ENCODE measurements around the gene TSPAN16.

Gene TSPAN16

DNA sequence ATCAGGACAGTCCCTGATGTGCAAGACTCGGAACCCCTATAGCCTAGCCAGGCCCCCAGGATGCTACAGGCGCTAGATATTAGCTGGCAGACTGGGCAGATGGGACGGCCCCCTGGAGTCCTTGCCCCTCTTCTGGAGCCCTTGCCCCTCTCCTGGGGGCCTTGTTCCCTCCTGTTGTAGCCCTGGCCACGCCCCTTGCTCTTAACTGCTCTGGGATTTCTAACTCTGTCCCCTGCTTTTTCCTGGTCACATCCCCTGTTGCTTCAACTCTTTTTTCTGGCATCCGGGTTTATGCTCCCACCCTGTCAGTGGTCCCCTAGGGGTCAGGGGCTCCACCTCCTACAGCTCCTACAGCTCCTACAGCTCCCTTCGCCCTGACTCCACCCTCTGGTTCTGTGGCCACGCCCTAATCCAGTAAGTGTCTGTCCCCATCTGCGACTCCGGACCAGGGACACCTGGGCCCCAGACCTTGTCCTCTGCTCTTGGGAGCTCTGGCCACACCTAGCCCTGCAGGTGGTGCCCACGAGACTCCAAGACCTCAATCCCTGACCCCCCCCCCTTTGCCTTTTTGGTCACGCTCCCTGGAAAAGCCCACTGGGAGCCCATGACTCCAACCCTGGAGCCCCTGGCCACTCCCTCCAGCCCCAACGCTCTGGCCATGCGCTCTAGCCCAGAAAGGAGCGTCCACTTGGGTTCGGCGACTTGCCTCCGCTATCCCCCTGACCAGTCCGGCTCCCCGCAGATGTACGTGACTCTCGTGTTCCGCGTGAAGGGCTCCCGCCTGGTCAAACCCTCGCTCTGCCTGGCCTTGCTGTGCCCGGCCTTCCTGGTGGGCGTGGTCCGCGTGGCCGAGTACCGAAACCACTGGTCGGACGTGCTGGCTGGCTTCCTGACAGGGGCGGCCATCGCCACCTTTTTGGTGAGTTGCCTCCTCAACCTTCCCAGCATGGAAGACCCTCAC, 66.1 kb downstream of the TSPAN16 start:
- no peak overlapping the region for H3K27ac ChIP-seq (ENCODE audit: low read depth, low read length)
- H3K79me2 ChIP-seq (ENCODE audit: control insufficient read depth, low read length) = no peaks in the 10 kb centered on the region
- no peaks in the 10 kb centered on the region for H4K20me1 ChIP-seq (ENCODE audit: control insufficient read depth, insufficient read depth, low read depth, low read length)
- no peaks in the 10 kb centered on the region for H3K9me2 ChIP-seq (replicated peaks; ENCODE audit: control insufficient read depth, low read length)
- no peaks in the 10 kb centered on the region for H3K36me3 ChIP-seq (ENCODE audit: control insufficient read depth, low read length)
- no peaks in the 10 kb centered on the region for H3K27me3 ChIP-seq (ENCODE audit: control insufficient read depth, low read length)
- TF ChIP-seq, protein P1, sequence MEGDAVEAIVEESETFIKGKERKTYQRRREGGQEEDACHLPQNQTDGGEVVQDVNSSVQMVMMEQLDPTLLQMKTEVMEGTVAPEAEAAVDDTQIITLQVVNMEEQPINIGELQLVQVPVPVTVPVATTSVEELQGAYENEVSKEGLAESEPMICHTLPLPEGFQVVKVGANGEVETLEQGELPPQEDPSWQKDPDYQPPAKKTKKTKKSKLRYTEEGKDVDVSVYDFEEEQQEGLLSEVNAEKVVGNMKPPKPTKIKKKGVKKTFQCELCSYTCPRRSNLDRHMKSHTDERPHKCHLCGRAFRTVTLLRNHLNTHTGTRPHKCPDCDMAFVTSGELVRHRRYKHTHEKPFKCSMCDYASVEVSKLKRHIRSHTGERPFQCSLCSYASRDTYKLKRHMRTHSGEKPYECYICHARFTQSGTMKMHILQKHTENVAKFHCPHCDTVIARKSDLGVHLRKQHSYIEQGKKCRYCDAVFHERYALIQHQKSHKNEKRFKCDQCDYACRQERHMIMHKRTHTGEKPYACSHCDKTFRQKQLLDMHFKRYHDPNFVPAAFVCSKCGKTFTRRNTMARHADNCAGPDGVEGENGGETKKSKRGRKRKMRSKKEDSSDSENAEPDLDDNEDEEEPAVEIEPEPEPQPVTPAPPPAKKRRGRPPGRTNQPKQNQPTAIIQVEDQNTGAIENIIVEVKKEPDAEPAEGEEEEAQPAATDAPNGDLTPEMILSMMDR (IDR thresholded peaks at IDR 0.05; ENCODE audit: low read depth, low read length, poor library complexity, severe bottlenecking) = no peak
- no peak for TF ChIP-seq EZH2phosphoT487 (IDR thresholded peaks at IDR 0.05; ENCODE audit: borderline replicate concordance, low read length)
- no peaks in the 10 kb centered on the region for H3K4me1 ChIP-seq (ENCODE audit: control insufficient read depth, low read length)
- H3K4me3 ChIP-seq (ENCODE audit: low read length) = no peak overlapping the region
- H3K4me2 ChIP-seq (ENCODE audit: low read length) = no peak overlapping the region
- H3K9me3 ChIP-seq (ENCODE audit: control insufficient read depth, insufficient read depth, low read length) = no peaks in the 10 kb centered on the region
- no peaks in the 10 kb centered on the region for H3F3A ChIP-seq (ENCODE audit: control insufficient read depth, insufficient read depth)

DNA sequence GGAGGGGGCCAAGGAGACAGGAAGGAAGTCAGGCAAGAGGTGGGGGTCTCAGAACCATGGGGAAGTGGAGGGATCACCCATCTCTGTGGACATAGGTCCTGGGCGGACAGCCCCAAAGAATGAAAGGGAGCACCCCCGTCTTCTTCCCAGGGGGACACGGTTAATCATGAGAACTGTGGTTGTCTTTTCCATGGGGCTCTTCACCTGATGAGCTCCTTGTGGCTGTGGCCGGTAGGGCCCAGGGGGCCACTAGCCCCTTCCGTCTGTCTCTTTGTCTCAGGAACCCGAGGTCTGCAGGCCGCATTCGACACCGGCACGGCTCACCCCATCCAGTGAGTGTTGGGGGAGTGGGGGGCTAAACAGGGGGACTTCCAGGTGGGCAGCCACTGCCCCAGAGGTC, 67.9 kb downstream of the TSPAN16 start:
- H3K4me3 ChIP-seq (ENCODE audit: low read length) = no peak overlapping the region
- H3K27ac ChIP-seq (ENCODE audit: low read depth, low read length) = no peak overlapping the region
- no peaks in the 10 kb centered on the region for H3K9me2 ChIP-seq (replicated peaks; ENCODE audit: control insufficient read depth, low read length)
- no peak overlapping the region for H3K4me2 ChIP-seq (ENCODE audit: low read length)
- no peaks in the 10 kb centered on the region for H3K27me3 ChIP-seq (ENCODE audit: control insufficient read depth, low read length)
- TF ChIP-seq EZH2phosphoT487 (IDR thresholded peaks at IDR 0.05; ENCODE audit: borderline replicate concordance, low read length) = no peak
- TF ChIP-seq, protein P1 (IDR thresholded peaks at IDR 0.05; ENCODE audit: low read depth, low read length, poor library complexity, severe bottlenecking) = no peak
- H4K20me1 ChIP-seq (ENCODE audit: control insufficient read depth, insufficient read depth, low read depth, low read length) = no peaks in the 10 kb centered on the region
- no peaks in the 10 kb centered on the region for H3K79me2 ChIP-seq (ENCODE audit: control insufficient read depth, low read length)
- no peaks in the 10 kb centered on the region for H3K36me3 ChIP-seq (ENCODE audit: control insufficient read depth, low read length)
- H3K9me3 ChIP-seq (ENCODE audit: control insufficient read depth, insufficient read depth, low read length) = no peaks in the 10 kb centered on the region
- H3K4me1 ChIP-seq (ENCODE audit: control insufficient read depth, low read length) = no peaks in the 10 kb centered on the region
- no peaks in the 10 kb centered on the region for H3F3A ChIP-seq (ENCODE audit: control insufficient read depth, insufficient read depth)

DNA sequence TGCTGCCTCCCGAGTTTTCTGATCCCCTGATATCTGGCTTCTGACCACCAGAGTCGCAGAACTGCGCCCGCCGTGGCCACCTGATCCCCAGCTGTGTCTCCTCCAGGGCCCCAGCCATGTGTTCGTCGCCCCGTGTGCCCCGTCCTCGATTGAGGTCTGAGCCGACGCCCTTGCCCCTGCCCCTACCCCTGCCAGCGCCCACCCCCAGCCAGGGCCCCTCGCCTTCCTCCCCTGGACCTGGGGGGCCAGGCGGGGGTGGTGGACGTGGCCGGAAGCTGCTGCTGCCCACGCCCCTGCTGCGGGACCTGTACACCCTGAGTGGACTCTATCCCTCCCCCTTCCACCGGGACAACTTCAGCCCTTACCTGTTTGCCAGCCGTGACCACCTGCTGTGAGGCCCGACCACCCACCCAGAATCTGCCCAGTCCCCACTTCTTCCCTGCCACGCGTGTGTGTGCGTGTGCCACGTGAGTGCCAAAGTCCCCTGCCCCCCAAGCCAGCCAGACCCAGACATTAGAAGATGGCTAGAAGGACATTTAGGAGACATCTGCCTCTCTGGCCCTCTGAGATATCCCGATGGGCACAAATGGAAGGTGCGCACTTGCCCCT, 68.4 kb downstream of the TSPAN16 start:
- no peaks in the 10 kb centered on the region for H3K36me3 ChIP-seq (ENCODE audit: control insufficient read depth, low read length)
- H3K27ac ChIP-seq (ENCODE audit: low read depth, low read length) = no peak overlapping the region
- H3K4me3 ChIP-seq (ENCODE audit: low read length) = no peak overlapping the region
- H3K4me1 ChIP-seq (ENCODE audit: control insufficient read depth, low read length) = no peaks in the 10 kb centered on the region
- no peaks in the 10 kb centered on the region for H3K9me3 ChIP-seq (ENCODE audit: control insufficient read depth, insufficient read depth, low read length)
- H3F3A ChIP-seq (ENCODE audit: control insufficient read depth, insufficient read depth) = no peaks in the 10 kb centered on the region
- no peaks in the 10 kb centered on the region for H3K79me2 ChIP-seq (ENCODE audit: control insufficient read depth, low read length)
- no peaks in the 10 kb centered on the region for H3K27me3 ChIP-seq (ENCODE audit: control insufficient read depth, low read length)
- H3K4me2 ChIP-seq (ENCODE audit: low read length) = no peak overlapping the region
- TF ChIP-seq, protein P1 (IDR thresholded peaks at IDR 0.05; ENCODE audit: low read depth, low read length, poor library complexity, severe bottlenecking) = no peak
- no peak for TF ChIP-seq EZH2phosphoT487 (IDR thresholded peaks at IDR 0.05; ENCODE audit: borderline replicate concordance, low read length)
- H4K20me1 ChIP-seq (ENCODE audit: control insufficient read depth, insufficient read depth, low read depth, low read length) = no peaks in the 10 kb centered on the region
- H3K9me2 ChIP-seq (replicated peaks; ENCODE audit: control insufficient read depth, low read length) = no peaks in the 10 kb centered on the region
